Measurements from ENCODE around the gene RIMS1. TPM values are rescaled to one million over a fixed set of nuclear protein-coding genes. Genes with fewer than 3 reads are reported as not detected.

The RIMS1 gene
- total RNA-seq, 1 experiment from 2014 or later = 1.1 TPM

GRCh38 chr6:71887744-71888230 lies 1.4 kb downstream of the RIMS1 start (continued):
- no peak for TF ChIP-seq ARID4B (CRISPR knock-in tag; IDR thresholded peaks at IDR 0.05; ENCODE audit: borderline replicate concordance)
- TF ChIP-seq ZNF317 (CRISPR knock-in tag; IDR thresholded peaks at IDR 0.05; ENCODE audit: borderline replicate concordance, low read depth) = no peak

DNA sequence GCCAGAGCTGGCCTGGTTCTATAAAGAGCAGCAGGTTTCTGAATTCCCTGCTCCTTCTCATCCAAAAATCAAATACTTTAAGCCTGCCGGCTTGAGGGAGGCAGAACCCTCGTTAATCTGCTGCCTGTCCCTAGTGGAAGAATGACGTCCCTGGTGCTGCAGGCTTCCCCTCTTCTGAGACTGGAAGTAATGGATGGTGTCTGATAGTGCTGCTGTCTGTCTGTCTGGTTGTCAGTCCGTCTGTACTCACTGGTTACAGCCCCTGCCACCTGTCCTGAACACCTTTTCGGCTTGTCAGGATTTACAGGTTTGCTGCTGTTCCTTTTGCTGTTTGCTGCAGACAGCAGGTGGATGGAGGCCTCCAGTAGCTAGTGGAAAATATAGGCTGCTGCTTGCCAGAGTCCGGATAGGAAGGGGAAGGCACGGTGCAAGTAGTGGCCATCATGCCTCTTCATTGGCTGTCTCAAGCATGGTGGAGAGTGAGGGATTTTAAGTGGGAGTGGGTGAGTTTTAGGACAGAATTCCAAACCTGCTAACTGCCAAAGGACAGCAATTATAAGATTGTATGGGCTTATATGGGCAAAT lies 2.5 kb downstream of the RIMS1 start:
- ChIA-PET POLR2A (no interaction called here), CTCF (no interaction called here)
- ATAC-seq (no peak), DNase-seq (ENCODE audit: low spot score) (no peak)
- Mint-ChIP-seq H3K4me3 (no peak overlapping the region), H3K9me3 (no peaks in the 10 kb centered on the region), H3K4me1 (no peaks in the 10 kb centered on the region; the same call in 1 of the 2 replicates), H3K36me3 (no peaks in the 10 kb centered on the region), H3K27me3 (ENCODE audit: low read depth) (peaks cover 34% of the 10 kb centered on the region), H3K27ac (no peak overlapping the region)
- no peak for TF ChIP-seq PRDM15 (CRISPR knock-in tag; IDR thresholded peaks at IDR 0.05)
- TF ChIP-seq, protein P1, sequence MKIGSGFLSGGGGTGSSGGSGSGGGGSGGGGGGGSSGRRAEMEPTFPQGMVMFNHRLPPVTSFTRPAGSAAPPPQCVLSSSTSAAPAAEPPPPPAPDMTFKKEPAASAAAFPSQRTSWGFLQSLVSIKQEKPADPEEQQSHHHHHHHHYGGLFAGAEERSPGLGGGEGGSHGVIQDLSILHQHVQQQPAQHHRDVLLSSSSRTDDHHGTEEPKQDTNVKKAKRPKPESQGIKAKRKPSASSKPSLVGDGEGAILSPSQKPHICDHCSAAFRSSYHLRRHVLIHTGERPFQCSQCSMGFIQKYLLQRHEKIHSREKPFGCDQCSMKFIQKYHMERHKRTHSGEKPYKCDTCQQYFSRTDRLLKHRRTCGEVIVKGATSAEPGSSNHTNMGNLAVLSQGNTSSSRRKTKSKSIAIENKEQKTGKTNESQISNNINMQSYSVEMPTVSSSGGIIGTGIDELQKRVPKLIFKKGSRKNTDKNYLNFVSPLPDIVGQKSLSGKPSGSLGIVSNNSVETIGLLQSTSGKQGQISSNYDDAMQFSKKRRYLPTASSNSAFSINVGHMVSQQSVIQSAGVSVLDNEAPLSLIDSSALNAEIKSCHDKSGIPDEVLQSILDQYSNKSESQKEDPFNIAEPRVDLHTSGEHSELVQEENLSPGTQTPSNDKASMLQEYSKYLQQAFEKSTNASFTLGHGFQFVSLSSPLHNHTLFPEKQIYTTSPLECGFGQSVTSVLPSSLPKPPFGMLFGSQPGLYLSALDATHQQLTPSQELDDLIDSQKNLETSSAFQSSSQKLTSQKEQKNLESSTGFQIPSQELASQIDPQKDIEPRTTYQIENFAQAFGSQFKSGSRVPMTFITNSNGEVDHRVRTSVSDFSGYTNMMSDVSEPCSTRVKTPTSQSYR (CRISPR knock-in tag; IDR thresholded peaks at IDR 0.05) = no peak
- TF ChIP-seq ZNF317 (CRISPR knock-in tag; IDR thresholded peaks at IDR 0.05; ENCODE audit: borderline replicate concordance, low read depth) = no peak
- no peak for TF ChIP-seq TP53 (CRISPR knock-in tag; IDR thresholded peaks at IDR 0.05)
- no peak for TF ChIP-seq HMGA2 (CRISPR knock-in tag; IDR thresholded peaks at IDR 0.05)
- no peak for TF ChIP-seq ATF6 (CRISPR knock-in tag; IDR thresholded peaks at IDR 0.05)

DNA sequence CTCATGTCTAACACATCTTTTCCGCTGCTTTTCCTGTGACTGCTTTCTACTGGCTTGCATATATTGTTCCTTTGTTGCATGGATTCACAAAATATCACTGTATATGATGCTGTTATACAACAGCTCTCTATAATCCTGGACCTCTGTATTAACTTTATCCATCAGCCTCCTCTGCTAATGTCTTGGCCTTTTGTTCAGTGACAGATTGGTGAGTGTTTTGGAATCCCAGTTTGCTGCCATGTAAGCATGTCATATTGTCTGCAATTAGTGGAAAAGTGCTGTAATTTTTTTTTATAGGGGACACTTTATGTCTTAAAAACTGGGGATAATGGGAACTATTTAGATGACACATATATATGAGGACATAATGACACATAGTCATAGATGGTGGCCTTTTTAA lies 3.0 kb downstream of the RIMS1 start:
- Mint-ChIP-seq H3K27ac (no peak overlapping the region), H3K4me1 (no peaks in the 10 kb centered on the region; the same call in 1 of the 2 replicates), H3K9me3 (no peaks in the 10 kb centered on the region), H3K27me3 (ENCODE audit: low read depth) (peaks cover 32% of the 10 kb centered on the region), H3K4me3 (no peak overlapping the region), H3K36me3 (no peaks in the 10 kb centered on the region)
- TF ChIP-seq ZNF416 (CRISPR knock-in tag; IDR thresholded peaks at IDR 0.05) (no peak), ARID4B (CRISPR knock-in tag; IDR thresholded peaks at IDR 0.05; ENCODE audit: borderline replicate concordance) (no peak), TCF7 (CRISPR knock-in tag; IDR thresholded peaks at IDR 0.05; ENCODE audit: low read depth) (no peak)
- TF ChIP-seq, protein P2, sequence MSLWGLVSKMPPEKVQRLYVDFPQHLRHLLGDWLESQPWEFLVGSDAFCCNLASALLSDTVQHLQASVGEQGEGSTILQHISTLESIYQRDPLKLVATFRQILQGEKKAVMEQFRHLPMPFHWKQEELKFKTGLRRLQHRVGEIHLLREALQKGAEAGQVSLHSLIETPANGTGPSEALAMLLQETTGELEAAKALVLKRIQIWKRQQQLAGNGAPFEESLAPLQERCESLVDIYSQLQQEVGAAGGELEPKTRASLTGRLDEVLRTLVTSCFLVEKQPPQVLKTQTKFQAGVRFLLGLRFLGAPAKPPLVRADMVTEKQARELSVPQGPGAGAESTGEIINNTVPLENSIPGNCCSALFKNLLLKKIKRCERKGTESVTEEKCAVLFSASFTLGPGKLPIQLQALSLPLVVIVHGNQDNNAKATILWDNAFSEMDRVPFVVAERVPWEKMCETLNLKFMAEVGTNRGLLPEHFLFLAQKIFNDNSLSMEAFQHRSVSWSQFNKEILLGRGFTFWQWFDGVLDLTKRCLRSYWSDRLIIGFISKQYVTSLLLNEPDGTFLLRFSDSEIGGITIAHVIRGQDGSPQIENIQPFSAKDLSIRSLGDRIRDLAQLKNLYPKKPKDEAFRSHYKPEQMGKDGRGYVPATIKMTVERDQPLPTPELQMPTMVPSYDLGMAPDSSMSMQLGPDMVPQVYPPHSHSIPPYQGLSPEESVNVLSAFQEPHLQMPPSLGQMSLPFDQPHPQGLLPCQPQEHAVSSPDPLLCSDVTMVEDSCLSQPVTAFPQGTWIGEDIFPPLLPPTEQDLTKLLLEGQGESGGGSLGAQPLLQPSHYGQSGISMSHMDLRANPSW (CRISPR knock-in tag; conservative IDR thresholded peaks at IDR 0.05; ENCODE audit: low read depth) = no peak
- POLR2A ChIA-PET = no interaction called here
- CTCF ChIA-PET = no interaction called here
- ATAC-seq (no peak), DNase-seq (ENCODE audit: low spot score) (no peak)

Data from WTC11 (cell line).